Measurements from ENCODE around the gene LGALS3.
A peak's percentile ranks its signal among the peaks of the same experiment; 100 is the strongest.
"Not testable (repeated sequence)": the region's sequence is repeated elsewhere in the genome, so short reads cannot be mapped to it uniquely, and the experiment has no call there.

The LGALS3 gene

DNA sequence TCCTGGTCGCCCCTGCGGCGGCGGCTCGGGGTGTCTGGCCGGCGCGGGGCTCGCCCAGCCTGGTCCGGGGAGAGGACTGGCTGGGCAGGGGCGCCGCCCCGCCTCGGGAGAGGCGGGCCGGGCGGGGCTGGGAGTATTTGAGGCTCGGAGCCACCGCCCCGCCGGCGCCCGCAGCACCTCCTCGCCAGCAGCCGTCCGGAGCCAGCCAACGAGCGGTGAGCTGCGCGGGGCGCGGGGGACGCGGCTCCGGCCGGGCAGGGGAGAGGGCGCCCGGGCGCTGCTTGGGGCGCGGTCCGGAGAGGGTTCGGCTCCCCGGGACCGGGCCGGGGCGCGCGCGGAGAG lies at the start of gene LGALS3:
LGALS3 (plus strand) TSS at position 167 of the 342 bp plus-strand sequence. CDS start 8,122 bp downstream, outside the sequence.
- DNase-seq: peak; percentile 85

DNA sequence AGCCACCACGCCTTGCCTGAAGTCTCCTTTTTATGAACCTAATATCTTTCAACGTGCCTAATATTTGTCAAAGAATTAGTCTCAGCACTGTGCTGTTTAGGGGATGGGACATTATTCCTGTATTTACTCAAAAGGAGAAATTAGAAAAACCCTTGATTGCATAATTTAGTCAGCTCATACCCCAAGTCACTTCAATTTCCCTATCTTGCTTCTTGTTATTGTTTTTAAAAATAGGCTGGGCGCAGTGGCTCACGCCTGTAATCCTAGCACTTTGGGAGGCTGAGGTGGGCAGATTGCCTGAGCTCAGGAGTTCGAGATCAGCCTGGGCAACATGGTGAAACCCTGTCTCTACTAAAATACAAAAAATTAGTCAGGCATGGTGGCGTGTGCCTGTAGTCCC lies 49.1 kb upstream of the LGALS3 start:
- not testable (repeated sequence) for DNase-seq

DNA sequence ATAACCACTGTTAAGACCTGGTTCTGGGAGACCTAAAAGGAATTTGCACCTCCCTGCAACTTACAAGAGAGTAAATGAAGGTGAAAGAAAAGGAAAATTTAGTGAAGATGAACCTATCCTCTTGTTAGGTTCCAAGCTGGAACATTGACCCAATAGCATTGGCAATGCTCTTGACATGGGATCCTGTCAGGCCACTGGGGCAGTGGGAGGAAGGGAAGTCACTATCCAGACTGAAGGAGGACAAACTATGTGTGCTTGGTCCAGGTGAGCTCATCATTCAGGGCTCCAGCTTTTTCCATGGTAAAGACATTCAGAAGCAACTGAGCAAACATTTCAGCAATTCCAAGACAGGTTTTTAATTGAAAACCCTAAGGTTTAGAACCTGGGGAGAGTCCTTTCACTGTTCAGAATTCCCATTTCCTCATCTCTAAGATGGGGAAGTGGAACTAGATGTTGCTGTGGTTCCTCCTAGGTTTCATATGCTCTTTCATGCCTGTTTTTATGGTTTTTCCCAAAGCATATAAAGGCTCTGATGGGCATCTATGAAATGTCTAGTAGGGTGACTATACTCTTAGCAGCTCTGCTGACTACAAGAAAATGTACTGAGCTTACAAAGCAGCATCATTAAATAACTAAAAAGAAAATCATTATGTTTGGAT lies 44.5 kb upstream of the LGALS3 start:
- DNase-seq: no peak

DNA sequence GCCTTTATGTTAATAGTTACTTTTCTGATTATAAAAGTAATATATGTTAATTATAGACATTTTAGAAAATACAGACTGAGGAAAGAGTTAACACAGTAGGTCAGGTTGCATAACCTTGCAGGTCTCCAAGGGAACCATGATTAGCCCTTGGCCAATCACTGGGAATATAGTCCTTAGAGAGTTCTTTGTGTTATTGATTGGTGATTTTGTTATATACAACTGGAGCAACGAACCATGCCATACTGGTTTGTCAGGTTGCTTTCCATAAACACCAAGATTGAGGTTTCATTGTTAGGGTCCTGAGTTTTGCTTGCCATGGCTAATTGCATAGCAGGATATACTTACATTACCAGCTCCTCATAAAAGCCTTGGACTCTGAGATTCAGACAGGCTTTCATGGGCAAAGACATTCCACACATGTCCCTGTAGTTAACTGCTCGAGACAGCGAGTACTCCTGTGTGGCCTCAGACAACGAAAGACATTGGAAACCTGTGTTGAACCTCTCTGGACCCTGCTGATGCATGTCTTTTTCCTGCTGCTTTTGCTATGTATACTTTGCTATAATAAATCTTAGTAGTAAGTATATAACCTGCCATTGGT lies 43.9 kb upstream of the LGALS3 start:
- no peak for DNase-seq

DNA sequence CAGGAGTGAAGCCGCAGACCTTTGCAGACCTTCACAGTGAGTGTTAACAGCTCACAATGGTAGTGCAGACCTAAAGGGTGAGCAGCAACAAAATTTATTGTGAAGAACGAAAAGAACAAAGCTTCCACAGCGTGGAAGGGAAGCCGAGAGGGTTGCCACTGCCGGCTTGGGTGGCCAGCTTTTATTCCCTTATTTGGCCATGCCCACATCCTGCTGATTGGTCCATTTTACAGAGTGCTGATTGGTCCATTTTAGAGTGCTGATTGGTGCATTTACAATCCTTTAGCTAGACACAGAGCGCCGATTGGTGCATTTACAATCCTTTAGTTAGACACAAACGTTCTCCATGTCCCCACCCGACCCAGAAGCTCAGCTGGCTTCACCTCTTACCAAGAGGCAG lies 42.1 kb upstream of the LGALS3 start:
- no peak for DNase-seq

- no peak for DNase-seq
Measured at GRCh38 chr14:55088356-55088755, 40.7 kb upstream of the LGALS3 start.

- no peak for DNase-seq
Measured at GRCh38 chr14:55092341-55092740, 36.7 kb upstream of the LGALS3 start.

- DNase-seq: no peak
Measured at GRCh38 chr14:55094292-55095157, 34.5 kb upstream of the LGALS3 start.

DNA sequence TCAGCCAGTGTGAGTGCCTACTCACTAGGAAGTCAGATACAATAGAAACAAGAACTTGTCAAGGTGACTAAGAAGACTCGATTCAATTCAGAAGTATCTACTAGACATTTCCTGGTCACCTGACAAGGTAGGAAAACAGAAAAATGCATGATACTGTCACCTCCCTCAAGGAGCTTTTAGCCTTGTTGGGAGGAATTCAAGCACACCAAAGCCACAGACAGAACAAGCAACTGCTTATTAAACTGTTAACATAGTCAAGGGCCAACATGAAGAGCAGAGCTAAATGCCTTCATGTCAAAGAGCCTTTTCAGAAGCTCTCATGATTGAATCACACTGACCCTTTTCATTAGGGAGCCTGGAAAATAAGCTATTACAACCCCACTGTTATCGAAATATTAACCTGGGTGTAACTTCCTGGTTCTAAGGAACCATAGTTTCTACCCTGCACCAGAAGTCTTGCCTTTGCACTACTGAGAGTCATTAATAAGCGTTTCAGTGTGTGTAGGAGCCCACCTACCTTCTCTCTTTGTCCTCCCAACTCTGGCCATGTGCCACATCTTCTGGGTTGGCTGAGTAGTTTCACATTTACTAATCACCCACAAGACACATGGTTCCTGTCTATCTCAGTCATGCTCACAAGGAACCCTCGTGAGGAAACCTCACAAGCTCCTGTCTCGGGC lies 31.0 kb upstream of the LGALS3 start:
- no peak for DNase-seq

DNA sequence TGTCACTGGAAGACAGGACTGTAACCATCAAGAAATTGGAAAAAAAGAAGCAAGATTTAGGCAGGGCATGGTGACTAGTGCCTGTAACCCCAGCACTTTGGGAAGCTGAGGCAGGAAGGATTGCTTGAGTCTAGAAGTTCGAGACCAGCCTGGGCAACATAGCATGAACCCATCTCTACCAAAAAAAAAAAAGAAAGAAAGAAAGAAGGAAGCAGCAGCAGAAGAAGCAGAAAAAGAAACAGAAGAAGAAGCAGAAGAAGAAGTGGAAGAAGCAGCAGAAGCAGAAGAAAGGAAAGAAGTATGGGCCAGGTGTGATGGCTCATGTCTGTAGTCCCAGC lies 30.5 kb upstream of the LGALS3 start:
- no peak for DNase-seq

DNA sequence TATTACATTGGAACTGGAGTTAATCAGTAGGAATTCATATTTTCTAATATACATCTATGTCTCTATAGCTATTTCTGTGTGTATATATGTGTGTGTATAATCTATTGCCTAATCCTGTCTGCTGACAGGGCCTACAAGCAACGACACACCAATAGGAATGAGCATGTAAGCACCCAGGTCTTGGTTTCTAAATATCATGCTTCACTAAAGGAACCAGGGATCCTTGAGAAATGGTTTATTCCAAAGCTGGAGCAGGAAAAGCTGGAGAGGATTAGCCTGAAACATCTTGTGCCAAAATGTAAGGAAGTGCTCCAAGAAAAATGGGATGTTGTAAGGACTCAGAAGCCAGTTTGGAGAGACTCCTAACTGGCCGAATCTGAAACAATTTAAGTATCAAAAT lies 29.3 kb upstream of the LGALS3 start:
- DNase-seq: no peak

GRCh38 chr14:55101698-55102097 lies 27.4 kb upstream of the LGALS3 start:
- DNase-seq: no peak

DNA sequence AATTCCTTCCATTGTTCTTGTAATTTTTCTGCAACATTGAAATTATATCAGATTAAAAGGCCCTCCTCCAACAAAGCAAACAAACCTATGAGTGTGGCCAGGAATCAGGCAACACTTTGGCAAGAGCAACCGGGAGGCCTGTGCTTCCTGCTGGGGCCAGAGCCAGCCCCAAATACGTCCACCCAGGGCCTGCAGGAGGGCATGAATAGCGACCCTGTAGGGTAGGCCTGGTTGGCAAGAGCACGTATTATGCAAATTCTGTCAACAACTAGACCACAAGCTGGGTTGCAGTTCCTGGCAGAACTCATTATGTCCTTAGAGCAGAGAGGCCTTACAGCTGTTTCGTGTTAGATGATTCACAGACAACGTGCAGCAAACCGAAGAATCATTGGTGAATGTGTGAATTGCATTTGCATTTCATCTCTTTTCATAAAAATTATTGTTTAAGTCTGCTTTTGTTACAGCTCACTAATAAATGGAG lies 26.9 kb upstream of the LGALS3 start:
- DNase-seq: no peak

DNA sequence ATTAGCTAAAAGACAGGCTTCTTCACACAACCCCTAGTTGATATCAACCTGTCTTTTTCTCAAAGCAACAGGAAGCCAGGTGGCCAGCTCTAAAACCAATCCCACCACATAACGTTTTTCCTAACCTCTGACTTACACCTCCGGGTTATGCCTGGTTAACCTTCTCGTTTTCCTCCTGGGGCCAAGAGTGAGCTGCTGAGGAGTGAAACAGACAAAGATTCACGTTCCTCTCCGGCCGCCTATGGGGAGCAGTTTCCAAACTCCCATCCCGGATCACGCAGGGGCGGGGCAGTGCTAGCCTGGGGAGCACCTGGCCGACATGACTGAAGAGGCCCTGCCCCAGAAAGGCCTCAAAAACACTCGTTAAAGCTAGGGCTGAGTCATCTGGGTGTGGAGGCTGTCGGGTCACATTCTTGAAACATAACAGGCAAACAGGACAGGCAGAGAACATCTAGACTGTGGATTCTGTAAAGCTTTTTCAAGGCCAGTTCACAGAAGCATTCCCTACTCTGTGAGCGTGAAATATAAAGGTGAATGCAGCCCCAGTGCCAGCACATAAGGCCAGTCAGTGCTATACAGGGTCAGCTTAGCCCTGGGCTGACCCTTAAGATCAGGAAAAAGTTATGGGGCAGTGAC lies 25.9 kb upstream of the LGALS3 start:
- DNase-seq: peak; percentile 35

GRCh38 chr14:55103971-55104954 lies 24.8 kb upstream of the LGALS3 start:
- DNase-seq: no peak

- DNase-seq: no peak
Measured at GRCh38 chr14:55105991-55106390, 23.1 kb upstream of the LGALS3 start.

DNA sequence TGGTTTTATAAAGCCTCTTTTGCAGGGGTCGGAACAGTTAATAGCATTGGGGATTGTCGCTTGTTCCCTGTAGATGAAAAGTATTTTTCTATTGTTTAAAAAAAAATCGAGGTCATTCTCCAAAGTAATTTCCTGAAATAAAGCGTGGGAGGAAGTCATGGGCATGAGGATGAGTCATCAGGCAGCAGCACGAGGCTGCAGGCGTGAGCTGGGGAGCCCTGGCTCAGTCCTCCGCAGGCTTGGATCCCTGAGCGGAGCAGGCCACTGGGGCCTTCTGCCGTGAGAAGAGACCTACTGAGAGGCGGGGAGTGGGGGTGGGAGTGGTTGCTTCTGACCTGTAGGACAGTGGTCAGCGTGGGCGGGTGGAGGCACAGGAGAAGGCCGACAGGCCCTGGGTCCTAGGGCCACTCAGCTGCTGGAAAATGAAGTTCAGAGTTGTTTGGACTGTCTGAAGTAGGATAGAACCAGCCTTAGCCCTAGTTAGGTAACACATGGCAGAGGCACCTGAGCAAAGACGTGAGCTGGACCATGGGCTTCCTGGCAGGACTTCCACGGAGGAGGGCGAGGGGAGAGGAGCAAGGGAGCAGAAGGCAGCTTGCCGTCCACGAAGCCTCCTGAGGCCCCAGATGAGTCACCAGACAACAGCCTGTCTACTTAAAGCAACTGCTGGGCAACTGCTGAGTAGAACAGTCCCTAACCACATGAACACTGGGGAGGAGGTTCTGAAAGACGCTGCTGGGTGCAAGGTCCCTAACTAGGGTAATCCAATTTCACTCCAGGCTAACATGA lies 21.1 kb upstream of the LGALS3 start:
- DNase-seq: no peak

- DNase-seq: no peak
Measured at GRCh38 chr14:55109836-55110235, 19.2 kb upstream of the LGALS3 start.

DNA sequence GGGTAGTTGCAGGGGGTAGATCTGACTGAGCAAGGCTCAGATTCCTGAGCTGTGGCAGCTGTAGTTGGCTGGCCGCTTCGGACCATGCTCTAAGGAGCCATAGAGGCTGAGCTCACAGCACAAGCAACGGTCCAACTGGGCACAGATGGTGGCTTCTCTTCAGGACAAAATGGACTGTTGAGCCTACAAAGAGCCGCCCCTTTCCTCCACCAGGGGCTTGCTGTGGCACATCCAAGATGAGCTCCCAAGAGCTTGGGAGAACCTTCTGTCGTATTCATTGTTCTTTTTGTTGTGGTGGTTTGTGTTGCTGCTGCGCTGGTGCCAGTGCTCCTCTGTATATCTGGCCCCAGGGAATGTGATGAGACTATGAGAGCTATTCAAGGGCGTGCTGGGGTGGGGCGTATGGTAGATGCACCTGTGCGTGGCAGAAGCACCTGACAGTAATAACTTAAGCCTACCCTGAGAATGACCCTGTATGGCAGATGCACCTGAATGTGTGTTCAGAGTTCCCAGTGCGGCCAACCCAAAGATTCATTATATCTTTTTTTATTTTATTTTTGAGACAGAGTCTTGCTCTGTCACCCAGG lies 17.8 kb upstream of the LGALS3 start:
- no peak for DNase-seq

GRCh38 chr14:55114720-55115119 lies 14.3 kb upstream of the LGALS3 start:
- no peak for DNase-seq

Data from 8988T (cell line).